Natural killer cell treated with Interleukin-12 subunit alpha and Interleukin-12 subunit beta and Interleukin-15 and Interleukin-18, amount 100 ng/mL, for 72 hours (primary cell): ENCODE data around the gene TBPL2. TPM values are rescaled to one million over a fixed set of nuclear protein-coding genes. Genes with fewer than 3 reads are reported as not detected.
A peak's percentile ranks its signal among the peaks of the same experiment; 100 is the strongest.
"Not testable (repeated sequence)": the region's sequence is repeated elsewhere in the genome, so short reads cannot be mapped to it uniquely, and the experiment has no call there.

Experiments
- ATAC-seq, 2 donors: fragments of 150-1000 bp; cut with Tn5 transposase in 1 of 2; sonication (Bioruptor Pico), chemical (Tn5 transposase) in 1 of 2; 2 replicates each; pipeline ENCODE4 v1.10.0; 2021
- DNase-seq: peaks from one replicate; pipeline ENCODE4 v3.0.0; 2022; ENCODE audit warnings: low spot score
- H3K27ac Mint-ChIP-seq, 2 donors: 1 replicate in 1 of 2; 2 replicates in 1 of 2; pipeline ENCODE4 v1.8.0; 2022; ENCODE audit warnings: mixed read lengths in 2 of 2, mild to moderate bottlenecking in 1 of 2, moderate library complexity in 1 of 2
- H3K27me3 Mint-ChIP-seq, 2 donors: 1 replicate in 1 of 2; 2 replicates in 1 of 2; pipeline ENCODE4 v1.8.0; 2022; ENCODE audit warnings: mixed read lengths in 2 of 2
- H3K36me3 Mint-ChIP-seq: one replicate; pipeline ENCODE4 v1.8.0; 2022; ENCODE audit warnings: mixed read lengths
- H3K4me1 Mint-ChIP-seq, 2 donors: 1 replicate in 1 of 2; 2 replicates in 1 of 2; pipeline ENCODE4 v1.8.0; 2022; ENCODE audit warnings: low read depth in 2 of 2, mixed read lengths in 2 of 2, mild to moderate bottlenecking in 1 of 2
- H3K4me3 Mint-ChIP-seq: one replicate; pipeline ENCODE4 v1.8.0; 2022; ENCODE audit warnings: mixed read lengths
- H3K9me3 Mint-ChIP-seq: 2 replicates; pipeline ENCODE4 v1.8.0; 2022; ENCODE audit warnings: mixed read lengths
- total RNA-seq, 2 donors: library from RNA; stranded (reverse); gene quantifications; one replicate each; pipeline ENCODE4 v1.2.3, GENCODE V29; 2022

Gene TBPL2
- total RNA-seq, 2 donors from 2014 or later = not detected

DNA sequence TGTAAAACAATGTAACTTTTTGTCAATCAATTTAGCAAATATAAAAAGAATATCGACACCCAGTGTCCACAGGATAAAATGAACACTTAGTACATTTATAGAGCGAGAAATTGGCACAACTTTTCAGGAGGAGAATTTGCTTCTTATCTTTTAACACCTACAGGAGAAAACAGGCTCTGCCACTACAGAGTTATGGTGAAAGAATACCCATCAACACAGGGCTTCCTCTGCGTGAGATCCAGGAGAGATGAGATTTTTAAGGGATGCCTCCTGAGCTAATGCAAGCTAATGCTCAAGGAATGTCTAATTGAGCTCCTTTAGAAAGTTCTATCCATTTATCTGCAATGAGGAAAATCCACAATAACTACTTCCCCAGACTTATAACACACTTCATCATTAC, 7.8 kb downstream of the TBPL2 start:
- H3K27ac Mint-ChIP-seq = no peak overlapping the region
- H3K4me3 Mint-ChIP-seq = no peak overlapping the region
- H3K9me3 Mint-ChIP-seq = no peaks in the 10 kb centered on the region
- H3K27me3 Mint-ChIP-seq = peaks cover 0 to 2% of the 10 kb centered on the region in 2 donors
- peaks cover 5 to 10% of the 10 kb centered on the region in 2 donors for H3K4me1 Mint-ChIP-seq
- DNase-seq = no peak
- no peak for ATAC-seq
- H3K36me3 Mint-ChIP-seq = no peaks in the 10 kb centered on the region

DNA sequence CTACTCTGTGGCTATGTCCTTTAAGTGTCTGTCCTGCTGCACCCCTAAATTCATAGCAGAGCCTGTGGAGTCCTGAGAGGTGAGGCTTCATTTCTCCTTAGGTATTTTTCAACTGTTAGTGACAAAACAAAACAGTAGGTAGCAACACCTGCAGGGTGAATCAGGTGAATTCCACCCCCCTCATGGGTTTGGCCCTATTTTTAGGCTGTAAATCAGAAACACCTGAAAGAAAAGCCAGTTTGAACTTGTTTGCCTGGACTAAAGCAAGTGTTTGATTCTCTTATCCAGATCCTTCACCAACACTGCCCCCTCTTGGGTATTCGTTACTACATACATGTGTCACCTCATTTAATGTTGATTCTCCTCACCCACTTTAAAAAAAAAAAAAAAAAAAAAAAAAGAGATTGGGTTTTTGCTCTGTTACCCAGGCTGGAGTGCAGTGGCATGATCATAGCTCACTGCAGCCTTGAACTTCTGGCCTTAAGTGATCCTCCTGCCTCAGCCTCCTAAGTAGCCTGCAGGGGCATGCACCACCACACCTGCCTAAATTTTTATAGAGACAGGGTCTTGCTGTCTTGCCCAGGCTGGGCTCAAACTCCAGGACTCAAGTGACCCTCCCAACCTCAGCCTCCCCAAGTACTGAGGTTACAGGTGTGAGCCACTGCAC, 10.3 kb downstream of the TBPL2 start:
- H3K36me3 Mint-ChIP-seq = no peaks in the 10 kb centered on the region
- H3K4me1 Mint-ChIP-seq = peaks cover 5 to 10% of the 10 kb centered on the region in 2 donors
- peaks cover 0 to 5% of the 10 kb centered on the region in 2 donors for H3K27me3 Mint-ChIP-seq
- ATAC-seq (peak; percentile 57 to 71), DNase-seq (no peak)
- H3K27ac Mint-ChIP-seq = no peak overlapping the region
- no peaks in the 10 kb centered on the region for H3K9me3 Mint-ChIP-seq
- H3K4me3 Mint-ChIP-seq = no peak overlapping the region

DNA sequence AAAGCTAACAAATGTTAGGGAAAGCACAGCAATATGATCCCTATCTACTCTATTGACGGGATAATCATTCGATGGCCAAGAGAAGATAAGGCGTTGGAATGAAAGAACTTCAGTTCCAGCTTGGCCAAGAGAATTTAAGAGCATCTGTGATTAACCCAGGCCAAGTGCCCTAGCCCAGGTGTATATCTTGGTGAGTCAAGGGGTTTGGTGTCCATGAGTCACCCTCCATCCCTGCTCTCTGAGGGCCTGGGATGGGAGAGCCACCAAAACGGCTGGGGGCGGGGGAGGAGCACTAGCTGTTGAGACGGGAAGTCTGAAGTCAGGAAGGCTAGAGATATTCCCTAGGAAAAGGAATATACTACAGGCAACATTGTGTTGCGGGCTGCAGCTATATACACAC, 13.0 kb downstream of the TBPL2 start:
- Mint-ChIP-seq H3K27ac (no peak overlapping the region), H3K4me1 (no peaks in the 10 kb centered on the region), H3K27me3 (peaks cover 0 to 5% of the 10 kb centered on the region in 2 donors), H3K9me3 (no peaks in the 10 kb centered on the region), H3K4me3 (no peak overlapping the region), H3K36me3 (no peaks in the 10 kb centered on the region)
- ATAC-seq (no peak), DNase-seq (no peak)

DNA sequence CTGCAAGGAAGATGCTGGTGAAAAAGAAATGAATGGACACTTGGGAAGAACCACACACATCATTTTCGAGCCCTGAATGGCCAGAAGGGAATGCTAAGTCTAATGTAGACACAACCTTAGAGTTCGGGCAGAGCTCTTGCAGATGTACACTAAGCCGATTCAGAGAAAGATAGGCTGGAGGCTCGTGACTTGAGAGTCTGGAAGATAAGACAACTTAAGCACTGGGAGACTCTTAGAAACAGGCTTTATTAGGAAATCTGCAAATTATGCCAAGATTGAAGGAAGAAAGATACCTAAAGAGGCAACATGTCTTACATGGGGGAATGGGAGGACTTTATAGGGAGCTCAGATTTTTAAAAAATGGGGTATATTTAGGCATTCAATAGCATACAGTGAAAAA, 13.5 kb downstream of the TBPL2 start:
- H3K36me3 Mint-ChIP-seq = no peaks in the 10 kb centered on the region
- H3K9me3 Mint-ChIP-seq = no peaks in the 10 kb centered on the region
- DNase-seq (no peak), ATAC-seq (no peak)
- H3K27me3 Mint-ChIP-seq = peaks cover 0 to 6% of the 10 kb centered on the region in 2 donors
- H3K27ac Mint-ChIP-seq = no peak overlapping the region
- H3K4me1 Mint-ChIP-seq = no peaks in the 10 kb centered on the region
- no peak overlapping the region for H3K4me3 Mint-ChIP-seq

DNA sequence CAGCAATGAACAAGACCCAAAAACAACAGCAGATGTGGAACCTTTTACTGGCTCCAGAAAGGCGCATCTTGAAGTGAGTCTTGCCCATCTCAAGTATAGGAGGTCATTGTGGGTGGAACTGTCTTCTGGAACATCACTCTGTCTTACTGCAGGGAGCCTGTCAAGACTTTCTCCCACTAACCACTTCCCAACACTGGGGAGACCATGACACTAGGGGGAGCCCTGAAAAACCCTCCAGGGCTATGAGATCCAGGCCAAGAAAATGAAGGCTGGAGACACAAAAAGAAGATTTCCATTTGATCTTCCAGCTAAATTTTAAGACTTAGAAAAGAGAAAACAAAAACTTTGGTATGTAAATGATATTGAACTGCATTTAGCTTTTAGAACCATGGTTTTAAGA, 15.3 kb downstream of the TBPL2 start:
- Mint-ChIP-seq H3K4me3 (no peak overlapping the region), H3K4me1 (no peaks in the 10 kb centered on the region), H3K27me3 (peaks cover 0 to 7% of the 10 kb centered on the region in 2 donors), H3K9me3 (no peaks in the 10 kb centered on the region), H3K36me3 (no peaks in the 10 kb centered on the region), H3K27ac (no peak overlapping the region)
- ATAC-seq = no peak
- no peak for DNase-seq

DNA sequence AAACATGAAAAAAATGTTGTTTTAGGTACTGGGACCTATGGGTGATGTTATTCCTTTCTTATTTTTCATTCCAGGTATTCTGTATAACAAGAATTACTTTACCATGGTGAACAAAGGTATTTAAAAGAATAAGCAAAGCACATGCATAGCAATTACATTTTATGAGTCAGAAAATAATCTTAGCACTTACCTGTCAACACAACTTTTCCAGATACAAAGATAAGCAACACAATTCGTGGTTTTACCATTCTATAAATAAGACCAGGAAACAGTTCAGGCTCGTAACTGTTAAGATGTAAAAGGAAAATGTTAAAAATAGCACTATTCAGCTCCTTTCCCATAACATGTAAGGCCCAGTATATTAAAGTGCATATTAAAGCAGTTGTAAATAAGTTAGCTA, 16.4 kb downstream of the TBPL2 start:
- DNase-seq (no peak), ATAC-seq (no peak)
- Mint-ChIP-seq H3K36me3 (no peaks in the 10 kb centered on the region), H3K27me3 (peaks cover 0 to 7% of the 10 kb centered on the region in 2 donors), H3K9me3 (no peaks in the 10 kb centered on the region), H3K4me1 (no peaks in the 10 kb centered on the region), H3K4me3 (no peak overlapping the region), H3K27ac (no peak overlapping the region)

DNA sequence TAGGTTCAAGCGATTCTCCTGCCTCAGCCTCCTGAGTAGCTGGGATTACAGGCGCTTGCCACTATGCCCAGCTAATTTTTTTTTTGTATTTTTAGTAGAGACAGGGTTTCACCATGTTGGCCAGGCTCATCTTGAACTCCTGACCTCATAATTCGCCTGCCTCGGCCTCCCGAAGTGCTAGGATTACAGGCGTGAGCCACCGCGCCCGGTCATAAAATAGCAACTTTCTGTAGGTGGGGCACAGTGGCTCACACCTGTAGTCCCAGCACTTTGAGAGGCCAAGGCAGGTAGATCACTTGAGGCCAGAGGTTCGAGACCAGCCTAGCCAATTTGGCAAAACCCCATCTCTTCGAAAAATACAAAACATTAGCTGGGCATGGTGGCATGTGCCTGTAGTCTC, 18.1 kb downstream of the TBPL2 start:
- H3K9me3 Mint-ChIP-seq, H3K4me3 Mint-ChIP-seq, H3K4me1 Mint-ChIP-seq, H3K27me3 Mint-ChIP-seq, H3K27ac Mint-ChIP-seq, DNase-seq, H3K36me3 Mint-ChIP-seq, ATAC-seq: not testable (repeated sequence)

DNA sequence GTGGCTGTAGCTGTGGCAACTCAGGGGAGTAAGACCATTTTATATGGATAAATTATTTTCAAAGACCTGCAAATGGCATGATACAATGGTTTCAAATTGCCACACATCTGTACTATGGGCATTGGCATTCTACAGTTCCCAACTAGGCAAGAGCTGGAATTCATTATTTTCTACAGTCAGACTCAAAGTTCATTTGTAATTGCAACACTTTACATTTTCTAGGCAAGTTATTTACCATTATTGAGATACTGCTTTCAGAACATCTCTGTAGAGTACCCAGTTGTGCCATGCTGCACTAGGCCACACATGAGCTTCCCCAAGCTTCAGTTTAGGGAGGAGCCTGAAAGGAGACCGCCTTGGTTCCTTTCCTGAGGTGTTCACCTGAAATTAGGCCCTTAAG, 20.8 kb downstream of the TBPL2 start:
- DNase-seq (no peak), ATAC-seq (no peak)
- H3K4me3 Mint-ChIP-seq = no peak overlapping the region
- no peak overlapping the region for H3K27ac Mint-ChIP-seq
- peaks cover 0 to 3% of the 10 kb centered on the region in 2 donors for H3K27me3 Mint-ChIP-seq
- H3K9me3 Mint-ChIP-seq = no peaks in the 10 kb centered on the region
- no peaks in the 10 kb centered on the region for H3K36me3 Mint-ChIP-seq
- no peaks in the 10 kb centered on the region for H3K4me1 Mint-ChIP-seq

DNA sequence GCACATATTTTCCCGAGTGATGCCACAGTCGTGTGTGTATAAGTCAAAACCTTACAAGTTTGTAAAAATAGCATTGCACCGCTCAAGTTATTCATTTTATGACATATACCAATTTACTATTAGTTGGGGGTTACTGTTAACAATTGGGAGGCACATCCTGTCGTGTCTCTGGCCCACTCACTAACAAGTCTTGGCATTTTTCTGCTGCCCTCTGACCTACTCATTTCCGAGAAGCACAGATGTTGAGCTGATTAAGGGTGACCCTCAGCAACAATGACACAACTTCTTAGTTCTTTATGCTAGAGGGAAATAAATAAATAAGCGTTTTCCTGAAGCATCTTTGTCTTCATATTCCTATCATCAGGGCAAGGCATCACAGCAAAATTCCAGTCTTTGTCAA, 22.0 kb downstream of the TBPL2 start:
- H3K9me3 Mint-ChIP-seq = no peaks in the 10 kb centered on the region
- H3K27ac Mint-ChIP-seq = no peak overlapping the region
- H3K27me3 Mint-ChIP-seq = peaks cover 0 to 3% of the 10 kb centered on the region in 2 donors

DNA sequence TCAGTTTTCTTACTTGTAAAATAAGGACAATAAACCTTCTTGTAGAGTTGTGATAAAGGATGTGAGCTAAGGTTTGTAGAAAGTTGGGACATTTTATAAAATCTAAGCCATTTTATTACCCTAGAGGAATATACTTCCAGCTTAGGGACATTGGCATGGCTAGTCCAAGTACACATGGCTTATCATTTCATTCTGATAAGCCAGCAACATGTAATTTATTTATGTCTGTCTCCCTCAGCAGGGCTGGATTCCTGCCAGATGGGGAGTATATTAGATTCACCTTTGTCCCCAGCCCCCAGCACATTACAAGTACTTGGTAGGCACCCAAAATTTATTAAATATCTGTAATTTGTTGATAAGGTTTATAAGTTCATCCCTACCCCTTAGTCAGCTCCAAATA, 22.5 kb downstream of the TBPL2 start:
- H3K36me3 Mint-ChIP-seq = no peaks in the 10 kb centered on the region
- no peak for ATAC-seq
- no peaks in the 10 kb centered on the region for H3K9me3 Mint-ChIP-seq
- peaks cover 0 to 3% of the 10 kb centered on the region in 2 donors for H3K27me3 Mint-ChIP-seq
- no peak overlapping the region for H3K27ac Mint-ChIP-seq
- DNase-seq = no peak
- H3K4me3 Mint-ChIP-seq = no peak overlapping the region
- no peaks in the 10 kb centered on the region for H3K4me1 Mint-ChIP-seq

More for the DNA sequence above, 22.0 kb downstream of the TBPL2 start:
- Mint-ChIP-seq H3K36me3 (no peaks in the 10 kb centered on the region), H3K4me3 (no peak overlapping the region), H3K4me1 (no peaks in the 10 kb centered on the region)
- DNase-seq (no peak), ATAC-seq (no peak)

DNA sequence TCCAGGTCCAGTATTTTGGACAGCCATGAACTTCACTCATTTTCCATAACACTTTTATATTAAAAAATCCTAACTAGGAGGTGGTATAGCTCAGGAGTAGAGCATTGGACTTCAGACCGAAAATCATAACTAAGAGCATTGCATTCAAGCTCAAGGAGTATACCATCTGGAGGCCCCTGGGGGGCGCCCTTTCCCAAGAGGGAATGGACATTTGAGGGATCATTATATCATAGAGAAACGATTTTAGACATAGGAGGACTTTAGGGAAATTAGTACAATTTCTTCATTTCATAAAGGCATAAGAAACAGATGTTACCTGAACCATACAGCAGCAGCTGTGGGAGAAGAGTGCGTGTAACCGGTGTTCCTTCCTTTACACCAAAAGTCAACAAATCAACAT, 23.6 kb downstream of the TBPL2 start:
- Mint-ChIP-seq H3K27ac (no peak overlapping the region), H3K4me1 (peaks cover 4 to 5% of the 10 kb centered on the region in 2 donors), H3K27me3 (peaks cover 0 to under 1% of the 10 kb centered on the region in 2 donors), H3K36me3 (no peaks in the 10 kb centered on the region), H3K4me3 (no peak overlapping the region), H3K9me3 (no peaks in the 10 kb centered on the region)
- no peak for DNase-seq
- ATAC-seq = no peak

DNA sequence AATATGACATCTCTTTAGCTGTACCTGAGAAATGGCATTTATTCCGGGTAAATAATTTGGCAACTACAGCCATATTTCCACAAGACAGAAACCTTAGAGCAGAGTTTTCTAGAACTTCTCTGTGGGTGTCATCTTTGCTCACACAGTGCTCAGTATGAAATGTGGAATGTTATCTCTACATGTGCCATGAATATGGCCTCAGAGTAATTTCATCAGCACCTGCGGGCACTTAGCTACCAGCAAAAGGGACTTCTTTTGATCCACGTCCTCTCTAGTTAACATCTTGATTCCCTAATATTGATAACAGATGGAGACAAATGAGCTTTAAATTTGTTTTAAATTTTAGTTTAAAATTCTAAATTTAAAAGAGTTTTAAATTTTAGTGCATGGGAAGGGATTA, 25.9 kb downstream of the TBPL2 start:
- ATAC-seq (no peak), DNase-seq (no peak)
- Mint-ChIP-seq H3K36me3 (no peaks in the 10 kb centered on the region), H3K9me3 (no peaks in the 10 kb centered on the region), H3K4me1 (peaks cover 10 to 12% of the 10 kb centered on the region in 2 donors), H3K27me3 (no peaks in the 10 kb centered on the region), H3K4me3 (no peak overlapping the region), H3K27ac (no peak overlapping the region)

DNA sequence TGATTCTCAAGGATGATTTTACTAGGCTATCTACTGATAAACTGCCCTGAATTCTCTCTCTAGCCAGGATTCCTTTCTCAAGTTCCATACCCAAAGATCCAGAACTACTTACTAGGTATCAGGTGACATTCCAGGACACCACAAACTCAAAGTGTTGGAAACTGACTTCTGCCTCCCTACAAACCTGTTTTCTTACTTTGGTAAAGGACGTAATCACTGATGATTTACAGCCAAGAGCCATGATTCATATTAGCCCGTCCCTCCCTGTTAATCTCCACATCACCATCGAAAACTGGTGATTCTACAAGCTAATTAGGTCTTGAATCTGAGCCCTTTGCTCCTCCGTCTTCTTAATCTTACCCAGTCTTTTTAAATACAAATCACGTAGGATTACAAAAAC, 27.7 kb downstream of the TBPL2 start:
- H3K27me3 Mint-ChIP-seq = no peaks in the 10 kb centered on the region
- peaks cover 14 to 18% of the 10 kb centered on the region in 2 donors for H3K4me1 Mint-ChIP-seq
- no peaks in the 10 kb centered on the region for H3K36me3 Mint-ChIP-seq
- peak overlapping the region; percentile 48 for H3K4me3 Mint-ChIP-seq
- no peaks in the 10 kb centered on the region for H3K9me3 Mint-ChIP-seq
- ATAC-seq (no peak), DNase-seq (no peak)
- H3K27ac Mint-ChIP-seq = peak overlapping the region; percentile 57 to 89

DNA sequence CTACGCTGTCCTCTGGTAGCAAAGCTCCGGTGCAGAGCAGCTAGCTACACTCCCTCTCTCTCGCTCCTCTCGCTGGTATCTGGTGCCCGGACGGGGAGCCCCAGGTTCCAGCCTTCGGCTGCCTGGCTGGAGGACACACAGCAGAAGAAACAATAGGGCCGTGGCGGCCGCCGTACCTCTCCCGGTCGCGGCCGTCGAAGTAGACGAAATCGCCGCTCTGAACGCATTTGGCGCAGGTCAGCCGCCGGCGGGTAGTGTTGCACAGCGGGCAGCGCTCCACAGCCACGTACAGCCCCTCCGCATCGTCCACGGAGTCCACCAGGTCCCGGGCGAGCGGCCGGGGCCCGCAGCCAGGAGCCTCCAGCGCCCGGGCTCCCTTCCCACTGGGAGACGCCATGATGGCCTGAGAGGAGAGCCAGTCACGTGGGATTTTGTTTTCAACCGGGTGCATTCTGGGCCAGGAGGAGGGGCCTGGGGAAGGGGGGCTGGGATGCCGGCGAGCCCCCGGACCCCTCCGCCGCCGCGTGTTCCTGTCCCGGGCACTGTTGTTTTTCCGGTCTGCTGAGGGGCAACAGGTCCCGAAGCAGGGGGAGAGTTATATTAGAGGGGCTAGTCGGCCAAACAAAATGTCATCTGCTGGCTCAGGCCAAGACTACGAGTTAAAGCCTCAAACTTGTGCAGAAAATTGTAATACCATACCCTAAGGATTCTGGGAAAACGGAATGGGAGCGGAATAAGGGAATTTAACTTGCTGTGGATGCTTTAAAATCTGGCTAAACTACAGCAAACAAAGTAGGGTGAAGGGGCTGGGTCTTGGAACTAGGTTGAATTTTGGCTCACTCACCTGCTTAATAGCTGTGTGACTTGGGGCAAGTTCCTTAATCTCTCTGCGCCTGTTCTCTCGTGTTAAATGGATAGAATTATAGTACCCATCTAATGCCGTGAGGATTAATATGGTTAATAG, 28.7 kb downstream of the TBPL2 start, which contains the start of gene ATG14:
ATG14 (minus strand) TSS at position 405 of the 964 bp plus-strand sequence; CDS start at position 397, 8 bp downstream.
- peak; percentile 88 for DNase-seq
- ATAC-seq = peak; percentile 98 to 99
- Mint-ChIP-seq H3K4me1 (peaks cover 14 to 18% of the 10 kb centered on the region in 2 donors), H3K27ac (peak within 1 kb of the TSS; percentile 57 to 89), H3K4me3 (peak within 1 kb of the TSS; percentile 48), H3K36me3 (no peaks in the 10 kb centered on the region), H3K27me3 (no peaks in the 10 kb centered on the region), H3K9me3 (no peaks in the 10 kb centered on the region)
